Islet precursor cell (in vitro differentiated cells): ENCODE data around the gene SCGN.

Experiments used
- DNase-seq: peaks from one replicate; pipeline ENCODE4 v3.0.0-alpha.2; 2018

Gene SCGN

DNA sequence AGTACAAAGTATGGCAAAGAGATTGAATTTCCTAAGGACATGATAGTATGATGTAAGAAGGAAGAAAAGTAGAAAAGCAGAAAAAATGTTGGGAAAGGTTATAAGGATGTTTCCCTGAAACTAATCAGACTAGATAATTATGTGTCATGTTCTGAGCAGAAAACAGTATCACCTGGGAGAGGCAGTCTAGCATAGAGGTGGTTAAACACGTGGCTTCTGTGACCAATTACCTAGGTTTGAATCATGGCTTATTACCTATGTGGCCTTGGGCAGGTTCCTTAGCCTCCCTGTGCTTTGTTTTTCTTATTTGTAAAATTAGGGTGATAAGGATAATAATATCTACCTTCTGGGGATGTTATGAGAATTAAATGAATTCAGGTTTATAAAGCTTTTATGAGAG, 38.0 kb downstream of the SCGN start:
- DNase-seq, result no peak

DNA sequence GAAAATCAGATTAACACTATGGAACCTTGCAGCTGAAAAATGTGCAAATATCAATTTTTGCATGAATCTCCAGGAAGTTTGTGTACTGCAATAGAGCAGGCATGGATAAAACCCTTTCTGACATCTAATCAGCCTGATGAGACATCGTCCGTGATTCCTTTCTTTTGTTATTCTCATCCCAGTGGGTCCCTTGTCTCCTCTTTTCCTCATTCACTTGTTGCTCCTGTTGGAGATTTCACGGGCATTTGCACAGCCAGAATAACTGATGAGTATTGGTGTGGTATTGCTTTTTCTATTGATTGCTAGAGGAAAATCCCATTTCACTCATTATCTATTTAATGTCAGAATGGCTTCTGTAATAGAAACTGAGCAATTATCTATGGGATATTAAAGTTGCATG, 39.9 kb downstream of the SCGN start:
- no peak for DNase-seq

DNA sequence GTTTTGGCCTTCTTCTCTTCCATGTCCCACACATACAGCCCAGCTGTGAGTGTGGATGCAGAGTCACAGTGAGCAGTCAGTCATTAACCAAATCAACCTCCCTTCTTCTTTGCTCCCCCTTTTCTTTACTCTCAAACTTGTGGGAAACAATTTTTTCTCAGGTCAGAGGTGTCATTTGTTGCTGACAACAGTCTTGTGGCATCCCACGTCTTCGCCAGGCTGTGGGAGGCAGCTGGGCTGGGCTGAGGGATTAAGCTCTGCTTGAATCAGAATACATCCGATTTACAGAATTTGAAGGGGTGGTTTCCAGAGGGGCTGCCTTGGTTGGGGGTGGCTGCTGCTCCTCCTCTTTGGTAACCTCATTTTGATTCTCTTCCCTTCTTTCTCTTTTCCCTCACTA, 40.5 kb downstream of the SCGN start:
- DNase-seq, result no peak

DNA sequence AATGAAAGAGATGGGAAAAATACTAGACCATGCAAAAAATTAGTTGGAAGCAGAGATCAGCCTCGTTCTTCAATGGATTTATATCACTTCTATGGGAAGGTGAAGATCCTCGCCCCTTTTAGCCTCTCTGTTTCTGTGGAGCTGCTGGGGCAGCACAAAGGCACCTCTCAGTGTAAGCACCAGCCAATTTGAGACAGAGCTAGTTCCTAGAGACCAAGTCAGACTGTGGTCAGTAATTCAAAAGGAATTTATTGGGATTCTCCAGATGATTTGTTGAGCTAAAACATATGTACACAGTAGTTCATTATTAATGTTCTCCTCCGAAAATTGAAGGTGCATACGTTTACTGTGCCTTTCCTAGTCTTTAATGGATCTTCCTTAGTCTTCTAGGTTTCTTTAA, 42.4 kb downstream of the SCGN start:
- DNase-seq, result no peak

DNA sequence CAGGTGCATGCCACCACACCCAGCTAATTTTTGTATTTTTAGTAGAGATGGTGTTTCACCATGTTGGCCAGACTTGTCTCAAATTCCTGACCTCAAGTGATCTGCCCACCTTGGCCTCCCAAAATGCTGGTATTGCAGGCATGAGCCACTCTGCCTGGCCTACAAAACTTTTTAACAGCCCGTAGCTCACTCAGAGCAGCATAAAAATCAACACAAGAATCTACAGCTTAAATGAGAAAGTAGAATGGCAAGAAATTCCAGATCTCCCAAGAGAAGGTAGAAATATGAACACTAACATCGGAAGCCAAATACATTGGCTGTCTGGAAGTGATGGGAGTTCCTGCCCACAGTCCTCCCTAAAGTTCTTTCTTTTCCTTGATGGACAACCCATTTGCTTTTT, 43.7 kb downstream of the SCGN start:
- no peak for DNase-seq

DNA sequence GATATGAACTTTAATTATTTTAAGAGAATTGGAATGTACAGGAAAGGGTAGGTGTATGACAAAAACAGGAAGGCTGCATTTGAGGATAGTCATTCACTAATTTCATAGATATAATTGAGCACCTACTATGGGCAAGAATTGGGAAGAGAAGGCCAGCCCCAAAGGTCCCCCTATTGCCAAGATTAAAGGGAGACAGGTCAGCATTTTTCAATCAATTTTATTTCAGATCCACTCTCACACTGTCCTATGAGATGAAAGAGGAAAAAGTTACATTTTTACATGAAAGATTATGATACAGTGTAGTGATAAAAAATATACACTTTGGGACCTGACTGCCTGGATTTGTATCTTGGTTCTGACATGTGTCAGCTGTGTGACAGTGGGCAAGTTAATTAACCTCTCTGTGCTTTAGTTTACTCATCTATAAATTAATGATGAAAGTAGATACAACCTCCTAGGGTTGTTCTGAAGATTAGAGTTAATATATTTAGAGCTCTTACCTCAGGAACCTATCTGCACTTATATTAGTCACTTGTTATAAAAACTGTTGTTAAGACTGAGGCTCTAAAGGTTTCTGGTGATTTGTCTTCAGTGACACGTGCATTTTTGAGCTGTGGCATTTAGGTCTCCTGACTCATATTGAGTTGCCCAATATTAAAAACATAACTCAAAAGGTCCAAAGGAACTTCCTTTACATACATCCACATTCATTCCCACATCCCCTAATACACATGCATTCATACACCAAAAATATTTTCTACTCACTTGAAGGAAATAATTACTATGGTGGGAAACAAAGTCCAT, 45.7 kb downstream of the SCGN start:
- no peak for DNase-seq

DNA sequence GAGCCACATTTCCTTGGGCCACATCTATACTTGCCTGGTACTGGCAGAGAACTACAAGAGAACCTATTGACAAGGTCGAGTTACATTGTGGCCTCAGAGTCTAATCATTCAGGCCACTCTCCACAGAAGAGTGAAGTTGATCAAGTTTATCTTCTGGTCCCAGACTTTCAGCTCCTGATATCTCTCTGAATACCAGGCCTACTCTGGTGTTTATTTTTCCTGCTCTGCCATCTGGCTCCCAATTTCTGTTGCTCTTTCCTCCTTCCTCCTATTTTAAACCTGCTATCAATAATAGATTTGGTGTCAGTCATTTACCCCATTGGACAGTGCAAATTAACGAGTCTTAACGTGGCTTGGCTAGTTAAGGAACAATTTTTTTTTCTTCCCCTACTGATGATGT, 46.6 kb downstream of the SCGN start:
- no peak for DNase-seq

DNA sequence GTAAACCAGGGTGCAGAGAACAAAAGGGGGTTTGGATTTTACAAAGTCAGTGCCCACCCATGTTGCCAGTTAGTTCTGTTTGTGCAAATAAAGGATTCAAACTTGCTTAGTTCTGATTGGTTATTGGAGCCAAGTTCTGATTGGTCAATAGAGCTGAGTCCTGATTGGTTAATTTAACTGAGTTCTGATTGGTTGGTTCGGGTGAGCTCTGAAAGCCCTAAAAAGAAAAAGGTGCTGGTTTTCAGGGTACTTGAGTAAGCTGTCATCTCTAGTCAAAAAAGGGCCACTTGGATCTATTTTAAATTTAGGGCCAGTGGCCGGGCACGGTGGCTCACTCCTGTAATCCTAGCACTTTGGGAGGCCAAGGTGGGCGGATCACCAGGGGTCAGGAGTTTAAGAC, 47.6 kb downstream of the SCGN start:
- no peak for DNase-seq

DNA sequence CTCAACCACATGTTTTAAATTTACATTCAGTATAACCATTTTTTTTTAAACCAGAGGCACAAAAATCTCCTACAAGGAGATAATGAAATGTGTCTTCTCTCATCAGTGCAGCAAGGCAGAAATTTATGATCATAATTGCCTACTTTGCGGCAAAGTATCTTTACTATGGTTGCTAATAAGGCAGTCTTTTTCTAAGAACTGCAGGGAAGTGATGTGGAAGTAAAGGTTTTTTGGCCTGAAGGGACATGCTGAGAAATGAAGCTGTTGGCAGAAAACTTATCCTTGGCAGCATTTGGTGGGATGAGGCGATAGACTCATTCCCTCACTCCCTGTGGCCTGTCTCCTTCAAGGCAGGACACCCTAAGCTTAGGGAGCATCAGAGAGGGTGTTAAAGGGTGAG, 48.7 kb downstream of the SCGN start:
- no peak for DNase-seq

DNA sequence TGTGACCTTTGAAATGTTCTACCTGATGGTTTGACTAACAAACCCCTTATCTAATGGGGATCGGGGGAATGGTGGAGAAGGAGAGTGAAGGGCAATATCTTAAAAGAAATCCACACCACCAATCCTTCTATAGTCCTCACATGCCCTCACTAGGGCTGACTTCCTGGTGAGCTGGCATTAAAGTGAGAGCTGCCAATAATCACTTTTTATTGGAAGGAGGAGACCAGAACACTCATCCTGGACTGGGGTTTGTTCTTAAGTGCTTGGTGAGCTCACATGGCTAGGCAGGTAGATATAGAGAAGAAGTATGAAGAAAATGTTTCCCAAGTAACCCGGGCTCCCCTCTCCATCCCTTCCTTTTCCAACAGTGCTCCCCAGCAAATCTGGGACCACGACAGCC, 49.8 kb downstream of the SCGN start:
- DNase-seq, result no peak

DNA sequence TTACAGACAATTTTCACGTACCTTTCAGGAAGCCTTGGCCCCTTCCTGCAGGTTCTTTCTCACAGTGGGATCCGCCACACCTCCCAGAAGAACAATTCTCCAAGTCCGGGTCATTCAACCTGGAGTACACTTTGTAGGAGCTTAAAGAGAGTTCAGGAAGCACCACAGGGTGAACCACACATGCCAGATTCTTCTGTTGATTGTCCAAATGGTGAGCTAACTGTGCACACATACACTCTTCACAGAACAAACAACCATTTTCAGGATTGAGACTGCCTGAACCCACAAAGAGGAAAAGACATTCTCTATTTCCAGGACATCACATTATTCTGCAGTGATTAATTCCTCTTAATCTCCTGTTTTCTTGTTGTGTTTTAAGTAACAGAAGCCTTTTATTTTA, 51.0 kb downstream of the SCGN start:
- no peak for DNase-seq

DNA sequence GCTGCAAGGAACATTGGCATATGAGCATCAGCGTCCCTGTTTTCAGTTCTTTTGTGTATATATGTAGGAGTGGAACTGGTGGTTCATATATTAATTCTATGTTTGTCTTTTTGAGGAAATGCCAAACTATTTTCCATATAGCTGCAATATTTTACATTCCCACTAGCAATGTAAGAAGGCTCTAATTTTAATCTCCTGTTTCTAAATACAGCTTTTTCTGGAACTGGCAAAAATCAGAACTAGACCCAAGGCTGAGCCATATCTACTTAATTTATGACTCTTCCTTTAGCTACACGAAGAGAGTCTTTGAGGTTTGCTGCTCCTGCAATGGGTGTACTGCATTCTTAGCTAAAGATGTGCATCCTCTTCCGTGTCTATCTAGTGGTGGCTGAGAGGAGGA, 52.0 kb downstream of the SCGN start:
- DNase-seq, result no peak

DNA sequence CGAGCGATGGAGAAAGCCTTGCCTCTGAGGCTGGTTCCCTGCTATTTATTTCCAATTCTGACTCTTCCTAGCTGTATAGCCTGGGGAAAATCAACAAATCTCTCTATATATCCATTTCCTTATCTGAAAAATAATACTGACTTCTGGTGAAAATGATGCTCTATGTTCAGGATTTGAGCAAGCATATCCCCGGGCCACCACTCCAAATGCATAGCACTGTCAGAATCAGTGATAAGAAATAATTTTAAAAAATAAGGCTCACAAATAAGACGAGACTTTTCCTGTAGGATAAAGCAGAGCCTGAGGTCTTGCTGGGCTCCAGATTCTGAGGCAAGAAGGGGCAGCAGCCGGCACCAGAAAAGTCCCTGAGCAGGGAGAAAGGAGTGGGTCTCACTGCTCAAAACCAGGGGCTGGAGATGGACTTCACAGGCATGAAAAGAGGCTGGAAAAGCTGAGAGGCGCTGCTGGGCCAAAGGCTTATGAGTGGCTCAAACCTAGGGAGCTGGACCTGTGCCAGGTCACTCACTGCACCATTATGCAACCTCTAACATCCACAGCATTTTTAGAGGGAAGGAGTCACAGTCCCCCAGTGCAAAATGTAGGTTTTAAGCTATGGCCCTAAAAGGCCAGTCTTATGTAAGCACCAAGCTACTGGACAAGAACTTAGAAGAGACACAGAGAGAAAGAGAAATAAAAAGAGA, 54.4 kb downstream of the SCGN start:
- DNase-seq, result no peak

DNA sequence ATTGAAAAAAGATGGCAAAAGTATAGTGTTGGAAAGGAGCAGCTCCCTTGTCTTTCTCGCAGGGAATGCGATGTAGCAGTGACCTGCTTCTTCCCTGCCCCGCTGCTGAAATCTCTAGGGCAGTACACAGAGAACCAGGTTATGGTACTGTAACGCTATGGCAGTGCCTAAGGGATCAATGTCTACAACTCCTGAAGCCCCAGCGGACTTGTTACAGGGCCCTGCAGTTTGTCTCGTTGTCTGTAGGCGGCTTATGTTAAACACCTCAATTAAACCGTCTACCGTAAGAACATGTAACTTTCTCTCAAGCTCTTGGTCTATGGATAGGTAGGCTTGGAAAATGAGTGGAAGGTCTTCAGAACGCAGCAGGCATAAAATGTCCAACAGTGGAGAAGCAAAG, 57.7 kb downstream of the SCGN start:
- no peak for DNase-seq

DNA sequence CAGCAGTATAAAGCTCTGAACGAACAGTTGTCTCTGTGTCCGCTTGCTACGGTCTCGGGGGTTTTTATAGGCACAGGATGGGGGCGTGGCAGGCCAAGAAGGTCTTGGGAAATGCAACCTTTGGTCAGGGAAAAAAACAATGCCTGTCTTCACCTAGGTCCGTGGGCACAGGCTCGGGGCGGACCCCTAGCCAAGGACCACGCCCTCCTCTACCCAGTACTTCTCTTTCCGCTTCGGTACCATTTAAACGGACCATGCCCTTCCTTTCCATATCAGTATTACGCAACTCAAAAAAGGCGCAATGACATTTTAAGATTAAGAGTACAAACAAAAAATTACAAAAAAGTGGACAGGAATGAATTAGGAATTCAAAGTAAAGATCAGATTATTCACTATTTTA, 58.3 kb downstream of the SCGN start:
- DNase-seq, result no peak

DNA sequence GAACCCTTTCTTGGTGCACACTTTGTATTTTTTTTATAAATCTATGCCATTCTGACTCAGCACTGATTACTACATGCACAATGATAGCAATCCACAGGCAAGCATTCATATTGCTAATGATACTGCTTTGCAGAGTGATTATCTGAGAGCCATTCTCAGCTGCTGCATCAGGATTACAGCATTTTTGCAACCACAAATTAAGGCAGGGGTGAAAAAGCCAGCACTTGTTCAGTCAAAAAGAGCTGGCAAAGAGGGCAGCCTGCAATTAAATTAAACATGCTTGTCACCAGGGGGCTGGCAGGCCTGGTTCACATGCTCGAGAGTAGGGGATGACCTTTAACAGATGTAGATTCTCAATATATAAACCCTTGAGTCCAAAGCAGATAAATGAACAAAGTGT, 61.8 kb downstream of the SCGN start:
- DNase-seq, result no peak

DNA sequence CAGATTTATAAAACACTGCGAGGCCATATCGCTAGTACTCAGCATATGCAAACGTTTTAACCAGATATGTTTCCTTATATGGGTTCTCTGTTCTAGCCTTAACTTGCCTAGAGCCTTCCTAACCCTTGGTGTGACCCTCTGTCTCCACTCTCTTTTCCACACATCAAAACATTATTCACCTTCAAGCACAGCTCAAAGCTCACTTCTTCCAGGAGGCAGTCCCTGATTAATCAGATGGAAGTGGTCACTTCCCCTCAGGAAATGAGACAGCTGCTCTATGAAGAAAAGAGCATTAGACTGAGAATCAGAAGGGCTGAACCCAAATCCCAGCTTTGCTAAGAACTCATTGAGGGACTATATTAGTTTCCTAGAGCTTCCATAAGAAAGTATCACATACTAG, 62.8 kb downstream of the SCGN start:
- DNase-seq, result no peak

DNA sequence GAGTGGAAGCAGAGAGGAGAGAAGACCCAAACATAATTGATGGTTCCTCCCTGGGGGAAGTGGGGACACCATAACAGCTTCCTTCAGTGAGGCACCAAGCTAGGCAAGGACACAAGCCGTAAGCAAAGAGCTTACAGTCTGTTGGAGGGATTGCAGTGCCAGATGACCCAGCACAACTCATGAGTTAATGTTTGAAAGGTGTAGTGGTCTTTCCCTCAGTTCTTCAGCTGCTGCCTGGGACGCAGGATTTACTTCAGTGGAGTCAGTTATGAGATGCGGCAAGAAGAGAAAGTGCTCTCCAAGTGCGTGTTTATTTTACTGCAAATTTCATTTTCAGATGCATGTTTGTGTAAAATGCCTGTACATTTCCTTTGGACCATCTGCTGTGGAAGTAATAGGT, 63.8 kb downstream of the SCGN start:
- no peak for DNase-seq

DNA sequence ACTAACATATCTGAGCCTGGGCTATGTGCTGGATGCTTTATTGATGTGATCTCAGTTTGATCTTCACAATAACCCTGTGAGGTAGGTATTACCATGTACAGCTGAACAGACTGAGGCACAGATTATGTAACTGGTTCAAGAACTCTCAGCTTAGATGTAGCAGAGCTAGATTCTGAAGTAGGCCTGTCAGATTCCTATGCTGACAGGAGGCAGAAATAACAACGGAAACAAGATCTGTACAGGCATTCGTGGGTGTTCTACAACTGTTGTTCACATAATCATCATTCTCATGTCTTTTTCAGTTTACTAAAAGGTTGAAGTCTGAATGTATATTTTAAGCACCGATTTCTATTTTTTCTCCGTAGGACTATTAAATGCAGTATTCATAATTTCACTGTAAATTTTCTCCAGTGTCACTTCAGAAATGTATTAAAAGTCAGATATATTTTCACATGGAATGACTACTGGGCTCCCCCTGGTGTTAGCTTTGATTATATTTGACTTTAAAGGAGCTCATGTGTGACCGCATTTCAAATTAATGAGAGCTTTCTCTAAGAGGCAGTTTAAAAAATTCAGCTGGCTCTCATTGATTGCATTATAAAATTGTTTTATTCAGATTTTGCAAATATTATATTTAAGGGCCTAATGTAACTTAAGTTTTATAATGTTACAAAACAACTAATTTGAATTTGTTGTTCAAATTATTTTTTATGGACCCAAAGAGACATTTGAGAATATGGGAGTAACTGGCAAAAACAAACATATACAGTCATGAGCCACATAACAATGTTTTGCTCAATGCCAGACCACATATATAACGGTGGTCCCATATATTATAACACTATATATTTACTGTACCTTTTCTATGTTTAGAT, 66.1 kb downstream of the SCGN start:
- no peak for DNase-seq

DNA sequence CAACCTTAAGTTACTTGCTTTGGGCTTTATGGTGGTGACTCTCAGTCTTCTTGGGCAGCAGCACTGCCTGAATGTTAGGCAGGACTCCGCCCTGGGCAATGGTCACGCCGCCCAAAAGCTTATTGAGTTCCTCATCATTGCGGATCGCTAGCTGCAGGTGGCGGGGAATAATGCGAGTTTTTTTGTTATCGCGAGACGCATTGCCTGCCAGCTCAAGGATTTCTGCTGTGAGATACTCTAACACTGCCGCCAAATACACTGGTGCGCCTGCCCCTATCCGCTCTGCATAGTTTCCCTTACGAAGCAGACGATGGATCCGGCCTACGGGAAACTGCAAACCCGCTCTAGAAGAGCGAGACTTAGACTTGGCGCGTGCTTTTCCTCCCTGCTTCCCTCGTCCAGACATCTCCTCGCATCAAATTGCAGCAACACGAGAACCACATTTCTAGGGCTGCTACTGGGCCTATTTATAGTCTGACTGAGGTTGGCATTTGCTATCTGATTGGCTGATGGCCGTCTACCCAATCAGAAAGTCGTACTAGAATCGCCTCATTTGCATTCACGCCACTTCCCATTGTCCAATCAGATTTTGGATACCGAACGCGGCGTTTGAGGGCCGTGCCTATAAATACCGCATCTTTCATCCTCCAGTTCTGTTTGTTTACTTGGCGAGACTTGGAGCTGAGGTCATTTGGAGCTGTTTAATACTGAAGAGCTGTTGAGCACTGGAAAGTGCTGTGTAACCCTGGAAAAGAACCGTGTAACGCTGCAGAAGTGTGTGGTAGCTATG, 74.3 kb downstream of the SCGN start:
- DNase-seq, result no peak

DNA sequence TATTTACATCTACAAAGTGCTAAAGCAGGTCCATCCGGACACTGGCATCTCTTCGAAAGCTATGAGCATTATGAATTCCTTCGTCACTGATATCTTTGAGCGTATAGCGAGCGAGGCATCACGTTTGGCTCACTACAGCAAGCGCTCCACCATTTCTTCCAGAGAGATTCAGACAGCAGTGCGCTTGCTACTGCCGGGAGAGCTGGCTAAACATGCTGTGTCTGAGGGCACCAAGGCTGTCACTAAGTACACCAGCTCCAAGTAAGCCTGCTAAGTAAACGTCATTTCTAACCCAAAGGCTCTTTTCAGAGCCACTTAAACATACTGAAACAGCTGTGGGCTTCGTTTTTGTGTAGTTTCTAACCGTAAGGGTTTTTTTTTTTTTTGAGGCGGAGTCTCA, 75.0 kb downstream of the SCGN start:
- no peak for DNase-seq

DNA sequence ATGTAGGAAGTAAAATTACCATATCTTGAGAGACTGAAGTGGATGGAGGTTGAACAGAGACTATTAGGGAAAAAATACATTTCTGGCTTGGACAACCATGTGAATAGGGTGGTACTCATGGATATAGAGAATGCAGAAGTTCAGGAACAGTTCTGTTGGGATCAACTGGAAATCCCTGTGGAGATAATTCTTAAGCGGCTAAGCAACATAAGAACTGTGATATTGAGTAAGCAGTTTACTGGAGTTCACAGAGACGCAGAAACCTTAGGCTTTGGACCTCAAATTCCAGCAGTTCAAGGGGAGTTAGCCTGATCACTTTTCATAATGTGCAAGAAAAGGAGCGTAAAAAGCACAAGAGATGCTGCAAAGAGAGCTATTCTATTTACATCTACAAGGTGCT, 78.9 kb downstream of the SCGN start:
- no peak for DNase-seq

DNA sequence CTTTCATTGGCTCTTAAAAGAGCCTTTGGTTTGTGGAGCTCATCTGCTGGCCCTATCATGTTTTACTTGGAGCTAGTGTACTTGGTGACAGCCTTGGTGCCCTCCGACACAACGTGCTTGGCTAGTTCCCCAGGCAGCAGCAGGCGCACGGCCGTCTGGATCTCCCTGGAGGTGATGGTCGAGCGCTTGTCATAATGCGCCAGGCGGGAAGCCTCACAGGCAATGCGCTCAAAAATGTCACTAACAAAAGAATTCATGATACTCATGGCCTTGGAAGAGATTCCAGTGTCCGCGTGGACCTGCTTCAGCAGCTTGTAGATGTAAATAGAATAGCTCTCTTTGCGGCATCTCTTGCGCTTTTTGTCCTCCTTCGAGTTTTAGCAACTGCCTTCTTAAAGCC, 79.7 kb downstream of the SCGN start:
- DNase-seq, result no peak
